OCI-LY1 (cell line): Measurements from ENCODE around the gene POC1A.

Experiments
- EZH2 ChIP-seq: fragments of 200-600 bp; sonication (generic), shearing (Covaris generic); IDR thresholded peaks from 2 replicates; pipeline ENCODE4 v1.8.0; 2017; ENCODE audit warnings: borderline replicate concordance, mixed run types, mild to moderate bottlenecking, antibody characterized with exemption, low read length, moderate library complexity, mixed read lengths
- TF ChIP-seq, protein P1 (sequence below): fragments of 200-600 bp; sonication (generic), shearing (Covaris generic); IDR thresholded peaks from 2 replicates; pipeline ENCODE4 v1.5.1; 2017; ENCODE audit warnings: mild to moderate bottlenecking, antibody characterized with exemption, low read length, moderate library complexity, mixed read lengths

GRCh38 chr3:52159503-52159902 is 5.3 kb upstream of the POC1A start:
- TF ChIP-seq EZH2, result no peak
- TF ChIP-seq, protein P1, sequence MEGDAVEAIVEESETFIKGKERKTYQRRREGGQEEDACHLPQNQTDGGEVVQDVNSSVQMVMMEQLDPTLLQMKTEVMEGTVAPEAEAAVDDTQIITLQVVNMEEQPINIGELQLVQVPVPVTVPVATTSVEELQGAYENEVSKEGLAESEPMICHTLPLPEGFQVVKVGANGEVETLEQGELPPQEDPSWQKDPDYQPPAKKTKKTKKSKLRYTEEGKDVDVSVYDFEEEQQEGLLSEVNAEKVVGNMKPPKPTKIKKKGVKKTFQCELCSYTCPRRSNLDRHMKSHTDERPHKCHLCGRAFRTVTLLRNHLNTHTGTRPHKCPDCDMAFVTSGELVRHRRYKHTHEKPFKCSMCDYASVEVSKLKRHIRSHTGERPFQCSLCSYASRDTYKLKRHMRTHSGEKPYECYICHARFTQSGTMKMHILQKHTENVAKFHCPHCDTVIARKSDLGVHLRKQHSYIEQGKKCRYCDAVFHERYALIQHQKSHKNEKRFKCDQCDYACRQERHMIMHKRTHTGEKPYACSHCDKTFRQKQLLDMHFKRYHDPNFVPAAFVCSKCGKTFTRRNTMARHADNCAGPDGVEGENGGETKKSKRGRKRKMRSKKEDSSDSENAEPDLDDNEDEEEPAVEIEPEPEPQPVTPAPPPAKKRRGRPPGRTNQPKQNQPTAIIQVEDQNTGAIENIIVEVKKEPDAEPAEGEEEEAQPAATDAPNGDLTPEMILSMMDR, result no peak
